HCT116 (cell line): ENCODE results near the gene RANBP17.

Experiments
- CEBPB ChIP-seq: IDR thresholded peaks from 2 replicates; pipeline ENCODE4 v1.6.1; 2012; ENCODE audit warnings: low read depth
- EZH2 ChIP-seq: fragments of 200-600 bp; sonication (generic); IDR thresholded peaks from 2 replicates; pipeline ENCODE4 v1.6.1; 2017; ENCODE audit warnings: antibody characterized with exemption, mixed run types
- FOSL1 ChIP-seq: IDR thresholded peaks from 2 replicates; pipeline ENCODE4 v1.6.1; 2012; ENCODE audit warnings: low read depth
- POLR2A ChIP-seq: IDR thresholded peaks from 2 replicates; pipeline ENCODE4 v1.7.0; 2011; ENCODE audit warnings: borderline replicate concordance; ENCODE audit not compliant: insufficient read depth, insufficient read length; ENCODE audit errors: extremely low read depth
- POLR2AphosphoS5 ChIP-seq: IDR thresholded peaks from 2 replicates; pipeline ENCODE4 v1.6.1; 2011; ENCODE audit warnings: mild to moderate bottlenecking, low read depth, low read length, moderate library complexity
- REST ChIP-seq: IDR thresholded peaks from 2 replicates; pipeline ENCODE4 v1.6.1; 2012; ENCODE audit warnings: low read depth
- SRF ChIP-seq: IDR thresholded peaks from 2 replicates; pipeline ENCODE4 v1.6.1; 2012; ENCODE audit warnings: low read depth
- TCF7L2 ChIP-seq: IDR thresholded peaks from 2 replicates; pipeline ENCODE4 v1.7.0; 2011; ENCODE audit warnings: borderline replicate concordance, inconsistent platforms; ENCODE audit not compliant: insufficient read depth, insufficient read length; ENCODE audit errors: extremely low read depth
- ZNF274 ChIP-seq: fragments of 200-500 bp; sonication (Bioruptor generic); IDR thresholded peaks from 2 replicates; pipeline ENCODE4 v1.6.1; 2014; ENCODE audit warnings: mild to moderate bottlenecking, low read depth, low read length, inconsistent platforms
- TF ChIP-seq, protein P1 (sequence below), 3 experiments: fragments of 200-600 bp in 1 of 3; sonication (generic) in 1 of 3; IDR thresholded peaks in 2 of 3; conservative IDR thresholded peaks in 1 of 3; 2 replicates each; pipeline ENCODE4 v1.5.1; 2012 to 2017; ENCODE audit warnings: low read depth in 2 of 3, low read length in 2 of 3, antibody characterized with exemption in 1 of 3, borderline replicate concordance in 1 of 3, control low read depth in 1 of 3, mild to moderate bottlenecking in 1 of 3, mixed read lengths in 1 of 3, mixed run types in 1 of 3, moderate library complexity in 1 of 3; ENCODE audit not compliant: insufficient read depth in 1 of 3

- TF ChIP-seq TCF7L2 (no peak), CEBPB (no peak), EZH2 (no peak), REST (no peak), SRF (no peak), ZNF274 (no peak), FOSL1 (no peak), POLR2AphosphoS5 (no peak), POLR2A (no peak)
- TF ChIP-seq, protein P1, sequence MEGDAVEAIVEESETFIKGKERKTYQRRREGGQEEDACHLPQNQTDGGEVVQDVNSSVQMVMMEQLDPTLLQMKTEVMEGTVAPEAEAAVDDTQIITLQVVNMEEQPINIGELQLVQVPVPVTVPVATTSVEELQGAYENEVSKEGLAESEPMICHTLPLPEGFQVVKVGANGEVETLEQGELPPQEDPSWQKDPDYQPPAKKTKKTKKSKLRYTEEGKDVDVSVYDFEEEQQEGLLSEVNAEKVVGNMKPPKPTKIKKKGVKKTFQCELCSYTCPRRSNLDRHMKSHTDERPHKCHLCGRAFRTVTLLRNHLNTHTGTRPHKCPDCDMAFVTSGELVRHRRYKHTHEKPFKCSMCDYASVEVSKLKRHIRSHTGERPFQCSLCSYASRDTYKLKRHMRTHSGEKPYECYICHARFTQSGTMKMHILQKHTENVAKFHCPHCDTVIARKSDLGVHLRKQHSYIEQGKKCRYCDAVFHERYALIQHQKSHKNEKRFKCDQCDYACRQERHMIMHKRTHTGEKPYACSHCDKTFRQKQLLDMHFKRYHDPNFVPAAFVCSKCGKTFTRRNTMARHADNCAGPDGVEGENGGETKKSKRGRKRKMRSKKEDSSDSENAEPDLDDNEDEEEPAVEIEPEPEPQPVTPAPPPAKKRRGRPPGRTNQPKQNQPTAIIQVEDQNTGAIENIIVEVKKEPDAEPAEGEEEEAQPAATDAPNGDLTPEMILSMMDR (IDR thresholded peaks at IDR 0.05 in 2 of 3, conservative IDR thresholded peaks at IDR 0.05 in 1 of 3; ENCODE audit: borderline replicate concordance in 1 of 3, insufficient read depth in 1 of 3, low read depth in 2 of 3, low read length in 2 of 3): no peak
These were observed 455.4 kb downstream of the RANBP17 start for GRCh38 chr5:171317230-171317629.
